Keratinocyte (primary cell): ENCODE data around the gene ENTPD2. TPM values are rescaled to one million over a fixed set of nuclear protein-coding genes. Genes with fewer than 3 reads are reported as not detected.

Experiments used
- DNase-seq: peaks from one replicate; pipeline ENCODE4 v3.0.0-alpha.2; 2011; ENCODE audit warnings: low read depth, missing footprints, low spot score
- FAIRE-seq: peaks from 2 replicates; lab custom pipeline; 2011; peaks lifted over from hg19 to GRCh38; lab: Jason Lieb, UNC
- H2AFZ ChIP-seq: 2 replicates; pipeline ENCODE4 v1.6.0; 2012; ENCODE audit warnings: low read length, control low read depth, inconsistent platforms; ENCODE audit not compliant: control insufficient read depth
- H3K27ac ChIP-seq: 2 replicates; pipeline ENCODE4 v1.5.1; 2011; ENCODE audit warnings: low read length; ENCODE audit not compliant: control insufficient read depth, insufficient read depth
- H3K27me3 ChIP-seq: 3 replicates; pipeline ENCODE4 v1.6.0; 2011; ENCODE audit warnings: low read length; ENCODE audit not compliant: control insufficient read depth, insufficient read depth; ENCODE audit errors: extremely low read depth
- H3K36me3 ChIP-seq, 2 experiments: 2 replicates in 1 of 2; 3 replicates in 1 of 2; pipeline ENCODE4 v1.5.1; 2011; ENCODE audit warnings: low read length in 2 of 2, mild to moderate bottlenecking in 1 of 2; ENCODE audit not compliant: control insufficient read depth in 2 of 2, insufficient read depth in 2 of 2; ENCODE audit errors: extremely low read depth in 1 of 2
- H3K4me1 ChIP-seq: 3 replicates; pipeline ENCODE4 v1.5.1; 2011; ENCODE audit warnings: low read length; ENCODE audit not compliant: control insufficient read depth, insufficient read depth; ENCODE audit errors: extremely low read depth
- H3K4me2 ChIP-seq: 3 replicates; pipeline ENCODE4 v1.6.0; 2011; ENCODE audit warnings: low read depth, low read length; ENCODE audit not compliant: control insufficient read depth, insufficient read depth; ENCODE audit errors: extremely low read depth
- H3K4me3 ChIP-seq, 3 experiments: fragments of 200-600 bp in 1 of 3; sonication (generic) in 1 of 3; 2 replicates in 2 of 3; 3 replicates in 1 of 3; pipeline ENCODE4 v1.5.1; 2011 to 2016; ENCODE audit warnings: low read length in 3 of 3, mild to moderate bottlenecking in 3 of 3, control low read depth in 2 of 3, inconsistent platforms in 1 of 3, low read depth in 1 of 3, mixed read lengths in 1 of 3, mixed run types in 1 of 3, moderate library complexity in 1 of 3; ENCODE audit not compliant: control insufficient read depth in 2 of 3, insufficient read depth in 2 of 3; ENCODE audit errors: extremely low read depth in 1 of 3
- H3K79me2 ChIP-seq: 2 replicates; pipeline ENCODE4 v1.6.0; 2012; ENCODE audit warnings: low read length; ENCODE audit not compliant: control insufficient read depth, insufficient read depth
- H3K9ac ChIP-seq: 3 replicates; pipeline ENCODE4 v1.6.0; 2011; ENCODE audit warnings: low read length; ENCODE audit not compliant: control insufficient read depth, insufficient read depth; ENCODE audit errors: extremely low read depth
- H3K9me1 ChIP-seq: 3 replicates; pipeline ENCODE4 v1.6.0; 2011; ENCODE audit warnings: low read length; ENCODE audit not compliant: control insufficient read depth, insufficient read depth; ENCODE audit errors: extremely low read depth
- H3K9me3 ChIP-seq: 2 replicates; pipeline ENCODE4 v1.5.1; 2012; ENCODE audit warnings: low read depth, low read length; ENCODE audit not compliant: control insufficient read depth
- H4K20me1 ChIP-seq: 3 replicates; pipeline ENCODE4 v1.6.0; 2011; ENCODE audit warnings: low read length; ENCODE audit not compliant: control insufficient read depth, insufficient read depth; ENCODE audit errors: extremely low read depth
- EZH2 ChIP-seq: IDR thresholded peaks from one replicate; pipeline ENCODE4 v1.6.1; 2012; ENCODE audit warnings: inconsistent platforms, mild to moderate bottlenecking, low read length, moderate library complexity
- dilution Hi-C: fragments of 300-500 bp; cut with MboI; formaldehyde crosslinking; loops from one replicate; pipeline ENCODE4 v1.7.0; 2020; ENCODE audit warnings: low sequenced_read_pairs; ENCODE audit not compliant: extremely low pct_ligation_motif_present
- polyA plus RNA-seq, 5 experiments: library from polyadenylated mRNA; depleted of rRNA in 3 of 5; stranded (reverse) in 3 of 5; stranded (forward) in 1 of 5; unstranded in 1 of 5; fragments of >200 nt; gene quantifications; 1 replicate in 1 of 5; 2 replicates in 3 of 5; 3 replicates in 1 of 5; pipeline versions ENCODE4 v1.2.1 to v1.2.3, GENCODE V29; 2011 to 2012; ENCODE audit warnings: missing spikeins in 2 of 5, low read depth in 1 of 5, low replicate concordance in 1 of 5
- TF ChIP-seq, protein P1 (sequence below), 3 experiments: IDR thresholded peaks in 1 of 3; conservative IDR thresholded peaks in 1 of 3; optimal IDR thresholded peaks in 1 of 3; 2 replicates in 2 of 3; 3 replicates in 1 of 3; pipeline versions ENCODE3 to v1.5.1; 2011; ENCODE audit warnings: low read length in 3 of 3, mild to moderate bottlenecking in 3 of 3, moderate library complexity in 2 of 3, control low read depth in 1 of 3, inconsistent platforms in 1 of 3; ENCODE audit not compliant: insufficient read depth in 2 of 3; ENCODE audit errors: extremely low read depth in 1 of 3

Gene ENTPD2
- polyA plus RNA-seq, 1 donor (not counting 4 experiments of a cell fraction or from before 2014, with no cell fraction given) = 0.52 TPM

DNA sequence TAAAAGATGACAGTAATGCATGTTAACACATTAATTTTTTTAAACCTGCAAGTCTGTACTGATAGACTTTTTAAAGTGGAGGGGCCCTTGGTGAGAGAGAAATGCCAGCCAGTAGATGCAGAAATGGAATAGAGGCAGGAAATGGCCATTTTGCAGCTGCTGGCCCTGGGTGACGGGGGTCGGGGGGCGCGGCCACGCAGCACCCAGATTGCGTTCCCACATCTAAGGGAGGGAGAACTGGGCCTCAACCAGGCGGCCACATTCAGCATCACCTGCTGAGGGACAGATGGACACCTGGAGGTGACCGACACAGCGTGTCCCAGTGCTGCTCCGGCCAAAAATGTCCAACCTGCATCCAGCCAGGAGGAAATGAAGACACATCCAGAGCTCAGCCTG is 51.2 kb downstream of the ENTPD2 start:
- H2AFZ ChIP-seq = no peak overlapping the region
- no peak overlapping the region for H3K4me2 ChIP-seq
- no peaks in the 10 kb centered on the region for H3K79me2 ChIP-seq
- no peak for FAIRE-seq
- H3K9me1 ChIP-seq = no peaks in the 10 kb centered on the region
- dilution Hi-C loops = no loop called here
- H3K9me3 ChIP-seq = no peaks in the 10 kb centered on the region
- no peak for TF ChIP-seq EZH2
- TF ChIP-seq, protein P1, sequence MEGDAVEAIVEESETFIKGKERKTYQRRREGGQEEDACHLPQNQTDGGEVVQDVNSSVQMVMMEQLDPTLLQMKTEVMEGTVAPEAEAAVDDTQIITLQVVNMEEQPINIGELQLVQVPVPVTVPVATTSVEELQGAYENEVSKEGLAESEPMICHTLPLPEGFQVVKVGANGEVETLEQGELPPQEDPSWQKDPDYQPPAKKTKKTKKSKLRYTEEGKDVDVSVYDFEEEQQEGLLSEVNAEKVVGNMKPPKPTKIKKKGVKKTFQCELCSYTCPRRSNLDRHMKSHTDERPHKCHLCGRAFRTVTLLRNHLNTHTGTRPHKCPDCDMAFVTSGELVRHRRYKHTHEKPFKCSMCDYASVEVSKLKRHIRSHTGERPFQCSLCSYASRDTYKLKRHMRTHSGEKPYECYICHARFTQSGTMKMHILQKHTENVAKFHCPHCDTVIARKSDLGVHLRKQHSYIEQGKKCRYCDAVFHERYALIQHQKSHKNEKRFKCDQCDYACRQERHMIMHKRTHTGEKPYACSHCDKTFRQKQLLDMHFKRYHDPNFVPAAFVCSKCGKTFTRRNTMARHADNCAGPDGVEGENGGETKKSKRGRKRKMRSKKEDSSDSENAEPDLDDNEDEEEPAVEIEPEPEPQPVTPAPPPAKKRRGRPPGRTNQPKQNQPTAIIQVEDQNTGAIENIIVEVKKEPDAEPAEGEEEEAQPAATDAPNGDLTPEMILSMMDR (optimal IDR thresholded peaks at IDR 0.05 in 1 of 3, IDR thresholded peaks at IDR 0.05 in 1 of 3, conservative IDR thresholded peaks at IDR 0.05 in 1 of 3; ENCODE audit: extremely low read depth in 1 of 3, insufficient read depth in 2 of 3, low read length in 3 of 3) = no peak
- no peaks in the 10 kb centered on the region for H4K20me1 ChIP-seq
- H3K36me3 ChIP-seq = no peaks in the 10 kb centered on the region
- H3K4me3 ChIP-seq = no peak overlapping the region
- no peak overlapping the region for H3K27ac ChIP-seq
- H3K9ac ChIP-seq = no peak overlapping the region
- no peaks in the 10 kb centered on the region for H3K27me3 ChIP-seq
- no peak for DNase-seq
- H3K4me1 ChIP-seq = peaks cover 6% of the 10 kb centered on the region

DNA sequence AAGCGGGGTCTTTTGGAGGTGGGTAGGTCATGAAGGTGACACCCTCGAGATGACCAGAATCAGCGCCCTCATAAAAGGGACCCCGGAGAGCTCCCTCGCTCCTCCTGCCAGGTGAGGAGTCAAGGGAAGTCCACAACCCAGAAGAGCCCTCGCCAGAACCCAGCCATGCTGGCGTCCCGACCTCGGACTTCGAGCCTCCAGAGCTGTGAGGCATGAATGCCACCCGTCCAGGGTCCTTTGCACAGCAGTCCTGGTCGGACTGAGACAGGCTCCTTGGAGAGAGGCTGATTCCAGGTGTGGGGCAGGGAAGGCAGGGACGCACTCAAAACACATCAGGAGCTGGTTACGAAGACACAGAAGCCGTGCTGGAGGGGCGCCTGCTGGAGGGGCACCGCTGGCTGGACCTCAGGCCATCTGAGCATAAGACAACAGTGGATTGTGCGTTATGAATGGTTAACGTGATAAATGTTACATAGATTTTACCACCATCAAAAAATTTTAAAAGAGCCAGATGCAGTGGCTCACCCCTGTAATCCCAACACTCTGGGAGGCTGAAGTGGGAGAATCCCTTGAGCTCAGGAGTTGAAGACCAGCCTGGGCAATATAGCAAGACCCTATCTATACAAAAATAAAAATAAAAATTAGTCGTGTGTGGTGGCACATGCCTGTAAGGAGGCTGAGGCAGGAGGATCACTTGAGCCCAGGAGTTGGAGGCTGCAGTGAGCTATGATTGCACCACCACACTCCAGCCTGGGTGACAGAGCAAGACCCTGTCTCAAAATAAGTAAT is 51.8 kb downstream of the ENTPD2 start:
- Histone ChIP-seq H3K36me3 (no peaks in the 10 kb centered on the region), H3K27me3 (no peaks in the 10 kb centered on the region), H3K9me1 (no peaks in the 10 kb centered on the region), H2AFZ (no peak overlapping the region), H4K20me1 (no peaks in the 10 kb centered on the region), H3K9ac (no peak overlapping the region), H3K4me1 (peaks cover 9% of the 10 kb centered on the region), H3K27ac (no peak overlapping the region), H3K4me3 (no peak overlapping the region), H3K4me2 (no peak overlapping the region), H3K79me2 (no peaks in the 10 kb centered on the region), H3K9me3 (no peaks in the 10 kb centered on the region)
- FAIRE-seq (no peak), DNase-seq (no peak)
- TF ChIP-seq, protein P1 (optimal IDR thresholded peaks at IDR 0.05 in 1 of 3, IDR thresholded peaks at IDR 0.05 in 1 of 3, conservative IDR thresholded peaks at IDR 0.05 in 1 of 3; ENCODE audit: extremely low read depth in 1 of 3, insufficient read depth in 2 of 3, low read length in 3 of 3) = no peak
- no peak for TF ChIP-seq EZH2
- dilution Hi-C loops = no loop called here
